H9 (cell line): ENCODE data around the gene GPC3. TPM values are rescaled to one million over a fixed set of nuclear protein-coding genes. Genes with fewer than 3 reads are reported as not detected.
A peak's percentile ranks its signal among the peaks of the same experiment; 100 is the strongest.

Experiments used
- DNase-seq: peaks from one replicate; pipeline ENCODE4 v3.0.0-alpha.2; 2017
- H2AFZ ChIP-seq: one replicate; pipeline ENCODE4 v1.6.1; 2013; ENCODE audit warnings: mild to moderate bottlenecking, low read length, control low read depth, moderate library complexity
- H2AK5ac ChIP-seq: 2 replicates; pipeline ENCODE4 v1.6.1; 2013; ENCODE audit warnings: low read length, control low read depth, mixed read lengths; ENCODE audit not compliant: insufficient read length
- H2BK120ac ChIP-seq: one replicate; pipeline ENCODE4 v1.6.1; 2013; ENCODE audit warnings: low read depth, mild to moderate bottlenecking, low read length, control low read depth, inconsistent platforms; ENCODE audit not compliant: poor library complexity, severe bottlenecking
- H2BK12ac ChIP-seq: 2 replicates; pipeline ENCODE4 v1.6.1; 2013; ENCODE audit warnings: low read length, control low read depth, mixed read lengths, low read depth; ENCODE audit not compliant: insufficient read length
- H2BK15ac ChIP-seq: 2 replicates; pipeline ENCODE4 v1.6.1; 2013; ENCODE audit warnings: low read depth, low read length, control low read depth
- H2BK20ac ChIP-seq: one replicate; pipeline ENCODE4 v1.6.1; 2013; ENCODE audit warnings: low read depth, mild to moderate bottlenecking, low read length, control low read depth, inconsistent platforms; ENCODE audit not compliant: poor library complexity, severe bottlenecking
- H2BK5ac ChIP-seq: 2 replicates; pipeline ENCODE4 v1.6.1; 2013; ENCODE audit warnings: low read length, control low read depth, mixed read lengths; ENCODE audit not compliant: insufficient read length
- H3K14ac ChIP-seq: 2 replicates; pipeline ENCODE4 v1.6.1; 2013; ENCODE audit warnings: low read length, control low read depth; ENCODE audit not compliant: insufficient read depth
- H3K18ac ChIP-seq: 2 replicates; pipeline ENCODE4 v1.6.1; 2013; ENCODE audit warnings: low read depth, mild to moderate bottlenecking, mixed read lengths, low read length, control low read depth; ENCODE audit not compliant: insufficient read length
- H3K23ac ChIP-seq: 2 replicates; pipeline ENCODE4 v1.6.1; 2013; ENCODE audit warnings: low read length, control low read depth, mixed read lengths, low read depth; ENCODE audit not compliant: insufficient read length
- H3K23me2 ChIP-seq: 2 replicates; pipeline ENCODE4 v1.6.1; 2013; ENCODE audit warnings: low read depth, mild to moderate bottlenecking, mixed read lengths, low read length, control low read depth; ENCODE audit not compliant: insufficient read length, poor library complexity, severe bottlenecking
- H3K27ac ChIP-seq: 2 replicates; pipeline ENCODE4 v1.5.1; 2013; ENCODE audit warnings: low read length, control low read depth, mixed read lengths, low read depth; ENCODE audit not compliant: insufficient read length
- H3K27me3 ChIP-seq: 2 replicates; pipeline ENCODE4 v1.6.1; 2013; ENCODE audit warnings: low read length, control low read depth, inconsistent platforms; ENCODE audit not compliant: insufficient read depth
- H3K4ac ChIP-seq: 2 replicates; pipeline ENCODE4 v1.6.1; 2013; ENCODE audit warnings: low read depth, mild to moderate bottlenecking, control low read depth, inconsistent platforms, low read length, moderate library complexity
- H3K4me1 ChIP-seq: 2 replicates; pipeline ENCODE4 v1.6.1; 2013; ENCODE audit warnings: low read length, control low read depth, inconsistent platforms; ENCODE audit not compliant: insufficient read depth
- H3K4me2 ChIP-seq: 2 replicates; pipeline ENCODE4 v1.6.1; 2013; ENCODE audit warnings: low read length, control low read depth, mixed read lengths; ENCODE audit not compliant: insufficient read length, insufficient read depth
- H3K56ac ChIP-seq: 2 replicates; pipeline ENCODE4 v1.6.1; 2013; ENCODE audit warnings: low read depth, mild to moderate bottlenecking, mixed read lengths, low read length, control low read depth; ENCODE audit not compliant: insufficient read length
- H3K79me1 ChIP-seq: 2 replicates; pipeline ENCODE4 v1.6.1; 2013; ENCODE audit warnings: low read depth, mild to moderate bottlenecking, moderate library complexity, low read length, control low read depth, inconsistent platforms; ENCODE audit not compliant: insufficient read depth, poor library complexity, severe bottlenecking
- H3K79me2 ChIP-seq: 2 replicates; pipeline ENCODE4 v1.6.1; 2013; ENCODE audit warnings: low read length, control low read depth, inconsistent platforms; ENCODE audit not compliant: insufficient read depth
- H3K9ac ChIP-seq: 2 replicates; pipeline ENCODE4 v1.6.1; 2013; ENCODE audit warnings: low read length, control low read depth, mixed read lengths; ENCODE audit not compliant: insufficient read length; ENCODE audit errors: extremely low read depth
- H3K9me3 ChIP-seq: one replicate; pipeline ENCODE4 v1.6.1; 2013; ENCODE audit warnings: low read depth, low read length, inconsistent platforms; ENCODE audit not compliant: control insufficient read depth
- H3T11ph ChIP-seq: one replicate; pipeline ENCODE4 v1.6.1; 2013; ENCODE audit warnings: mild to moderate bottlenecking, low read length, control low read depth, inconsistent platforms
- H4K20me1 ChIP-seq: one replicate; pipeline ENCODE4 v1.6.1; 2013; ENCODE audit not compliant: control insufficient read depth, insufficient read length, insufficient read depth
- H4K5ac ChIP-seq: 2 replicates; pipeline ENCODE4 v1.6.1; 2013; ENCODE audit warnings: low read depth, mild to moderate bottlenecking, mixed read lengths, low read length, control low read depth; ENCODE audit not compliant: insufficient read length
- H4K8ac ChIP-seq: replicated peaks from 2 replicates; pipeline ENCODE4 v1.6.1; 2013; ENCODE audit warnings: low read length, control low read depth, mixed read lengths, low read depth; ENCODE audit not compliant: insufficient read length
- H4K91ac ChIP-seq: 2 replicates; pipeline ENCODE4 v1.6.1; 2013; ENCODE audit warnings: low read depth, mild to moderate bottlenecking, moderate library complexity, mixed read lengths, low read length, control low read depth; ENCODE audit not compliant: insufficient read length
- H3K27ac Mint-ChIP-seq, 3 experiments: 2 replicates in 2 of 3; 3 replicates in 1 of 3; pipeline ENCODE4 v1.8.0; 2020 to 2021; ENCODE audit warnings: mixed read lengths in 3 of 3, mild to moderate bottlenecking in 1 of 3, moderate library complexity in 1 of 3
- H3K27me3 Mint-ChIP-seq: 2 replicates; pipeline ENCODE4 v1.8.0; 2021; ENCODE audit warnings: low read depth, mild to moderate bottlenecking, moderate library complexity, mixed read lengths
- H3K36me3 Mint-ChIP-seq, 3 experiments: 2 replicates in 2 of 3; 3 replicates in 1 of 3; pipeline ENCODE4 v1.8.0; 2020 to 2021; ENCODE audit warnings: low read depth in 3 of 3, mixed read lengths in 3 of 3; ENCODE audit not compliant: insufficient read depth in 1 of 3
- H3K4me1 Mint-ChIP-seq, 2 experiments: 2 replicates each; pipeline ENCODE4 v1.8.0; 2020; ENCODE audit warnings: mixed read lengths in 2 of 2
- H3K4me3 Mint-ChIP-seq, 2 experiments: 2 replicates in 1 of 2; 3 replicates in 1 of 2; pipeline ENCODE4 v1.8.0; 2020 to 2021; ENCODE audit warnings: mild to moderate bottlenecking in 2 of 2, mixed read lengths in 2 of 2, moderate library complexity in 1 of 2
- H3K9me3 Mint-ChIP-seq, 2 experiments: 2 replicates in 1 of 2; 3 replicates in 1 of 2; pipeline ENCODE4 v1.8.0; 2020; ENCODE audit warnings: mild to moderate bottlenecking in 2 of 2, mixed read lengths in 2 of 2, moderate library complexity in 1 of 2
- WGBS: extraction: QIAGEN DNeasy Blood & Tissue Kit; methylation state at CpG from one replicate; pipeline ENCODE4 v1.1.7; 2013; ENCODE audit warnings: missing lambda C conversion rate, low lambda C conversion rate, mixed read lengths; ENCODE audit not compliant: insufficient read length; ENCODE audit errors: extremely low coverage; 5-methylcytosine and 5-hydroxymethylcytosine counted together
- total RNA-seq: library from RNA; stranded (reverse); gene quantifications from 2 replicates; pipeline ENCODE4 v1.2.1, GENCODE V29; 2021
- TF ChIP-seq, protein P1 (sequence below): fragments of 200-600 bp; sonication (generic); conservative IDR thresholded peaks from 3 replicates; pipeline ENCODE4 v1.8.0; 2021; ENCODE audit warnings: antibody characterized with exemption, mild to moderate bottlenecking

Gene GPC3
- total RNA-seq, 1 experiment from 2014 or later = 108 TPM

DNA sequence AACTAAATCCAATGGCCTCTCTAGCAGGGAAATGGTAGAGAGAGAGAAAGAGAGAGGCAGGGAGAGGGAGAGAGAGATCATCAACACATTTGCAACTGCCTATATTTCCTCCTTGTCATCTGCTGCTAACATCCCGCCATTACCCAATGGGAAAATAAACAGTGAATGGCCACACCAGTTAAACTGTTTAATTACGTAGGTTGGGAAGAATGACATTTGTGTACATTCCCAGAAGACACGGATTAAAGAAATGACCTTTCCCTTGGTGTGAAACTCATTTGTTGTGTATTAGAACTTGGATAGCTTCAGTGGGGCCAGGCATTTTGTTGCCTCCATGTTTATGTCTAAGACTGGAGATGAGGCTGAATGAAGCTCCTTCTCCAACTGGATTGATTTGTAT, 474.4 kb downstream of the GPC3 start:
- H4K5ac ChIP-seq = no peak overlapping the region
- no peaks in the 10 kb centered on the region for H4K20me1 ChIP-seq
- no peak overlapping the region for H2AK5ac ChIP-seq
- H3K4me2 ChIP-seq = no peak overlapping the region
- WGBS = no CpG with 5 or more reads among the region's 3 CpGs
- Mint-ChIP-seq H3K27ac (peak overlapping the region; percentile 13 to 78 (median 60); a peak in 4 of 7 replicates), H3K27me3 (peaks cover 4% of the 10 kb centered on the region; the same call in 1 of the 2 replicates), H3K4me3 (no peak overlapping the region; a peak in 1 of 5 replicates), H3K9me3 (no peaks in the 10 kb centered on the region), H3K36me3 (peaks cover 0 to 6% (median 3%) of the 10 kb centered on the region in 3 experiments; a peak in 4 of 7 replicates), H3K4me1 (peaks cover 24 to 27% of the 10 kb centered on the region in 2 experiments)
- DNase-seq = no peak
- H2BK15ac ChIP-seq = no peak overlapping the region
- no peaks in the 10 kb centered on the region for H3K79me1 ChIP-seq
- no peaks in the 10 kb centered on the region for H3K4me1 ChIP-seq
- no peak overlapping the region for H2BK5ac ChIP-seq
- H3K27ac ChIP-seq = no peak overlapping the region
- no peak overlapping the region for H3K14ac ChIP-seq
- TF ChIP-seq, protein P1, sequence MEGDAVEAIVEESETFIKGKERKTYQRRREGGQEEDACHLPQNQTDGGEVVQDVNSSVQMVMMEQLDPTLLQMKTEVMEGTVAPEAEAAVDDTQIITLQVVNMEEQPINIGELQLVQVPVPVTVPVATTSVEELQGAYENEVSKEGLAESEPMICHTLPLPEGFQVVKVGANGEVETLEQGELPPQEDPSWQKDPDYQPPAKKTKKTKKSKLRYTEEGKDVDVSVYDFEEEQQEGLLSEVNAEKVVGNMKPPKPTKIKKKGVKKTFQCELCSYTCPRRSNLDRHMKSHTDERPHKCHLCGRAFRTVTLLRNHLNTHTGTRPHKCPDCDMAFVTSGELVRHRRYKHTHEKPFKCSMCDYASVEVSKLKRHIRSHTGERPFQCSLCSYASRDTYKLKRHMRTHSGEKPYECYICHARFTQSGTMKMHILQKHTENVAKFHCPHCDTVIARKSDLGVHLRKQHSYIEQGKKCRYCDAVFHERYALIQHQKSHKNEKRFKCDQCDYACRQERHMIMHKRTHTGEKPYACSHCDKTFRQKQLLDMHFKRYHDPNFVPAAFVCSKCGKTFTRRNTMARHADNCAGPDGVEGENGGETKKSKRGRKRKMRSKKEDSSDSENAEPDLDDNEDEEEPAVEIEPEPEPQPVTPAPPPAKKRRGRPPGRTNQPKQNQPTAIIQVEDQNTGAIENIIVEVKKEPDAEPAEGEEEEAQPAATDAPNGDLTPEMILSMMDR = no peak
- H4K8ac ChIP-seq = no peak overlapping the region
- no peak overlapping the region for H3K18ac ChIP-seq
- no peak overlapping the region for H2BK20ac ChIP-seq
- no peaks in the 10 kb centered on the region for H3K79me2 ChIP-seq
- H3K27me3 ChIP-seq = no peaks in the 10 kb centered on the region
- H3K56ac ChIP-seq = no peak overlapping the region
- no peak overlapping the region for H2BK12ac ChIP-seq
- no peak overlapping the region for H4K91ac ChIP-seq
- H2BK120ac ChIP-seq = no peak overlapping the region
- no peak overlapping the region for H3T11ph ChIP-seq
- H3K4ac ChIP-seq = no peak overlapping the region
- no peak overlapping the region for H3K9ac ChIP-seq
- no peak overlapping the region for H2AFZ ChIP-seq
- H3K23me2 ChIP-seq = no peaks in the 10 kb centered on the region
- H3K23ac ChIP-seq = no peak overlapping the region
- H3K9me3 ChIP-seq = no peaks in the 10 kb centered on the region
